SW480 (cell line): Measurements from ENCODE around the gene SLC16A11.

Source experiments
- DNase-seq: peaks from one replicate; pipeline ENCODE4 v3.0.0-alpha.2; 2016; ENCODE audit warnings: low spot score

Gene SLC16A11

GRCh38 chr17:7025245-7025644, 18.6 kb downstream of the SLC16A11 start:
- no peak for DNase-seq

- DNase-seq = no peak
These were observed 19.5 kb downstream of the SLC16A11 start for GRCh38 chr17:7024402-7024785.

GRCh38 chr17:7023576-7024401, 20.1 kb downstream of the SLC16A11 start:
- DNase-seq = peak; percentile 65

GRCh38 chr17:7022781-7023571, 20.9 kb downstream of the SLC16A11 start, which contains the start of gene BCL6B:
Gene BCL6B, plus strand, starts transcription at chr17:7023050. Its CDS starts 622 bp downstream, at chr17:7023672.
- DNase-seq = no peak

GRCh38 chr17:7021993-7022778, 21.7 kb downstream of the SLC16A11 start:
- DNase-seq = peak; percentile 30

- no peak for DNase-seq
These were observed 22.8 kb downstream of the SLC16A11 start for GRCh38 chr17:7020894-7021664.

GRCh38 chr17:7019839-7020519, 23.9 kb downstream of the SLC16A11 start:
- no peak for DNase-seq

- no peak for DNase-seq
These were observed 24.5 kb downstream of the SLC16A11 start for GRCh38 chr17:7019367-7019766.

GRCh38 chr17:7018331-7018964, 25.4 kb downstream of the SLC16A11 start:
- no peak for DNase-seq

GRCh38 chr17:7017827-7018200, 26.1 kb downstream of the SLC16A11 start:
- no peak for DNase-seq

GRCh38 chr17:7016886-7017826, 26.7 kb downstream of the SLC16A11 start:
- no peak for DNase-seq

- DNase-seq = no peak
These were observed 27.5 kb downstream of the SLC16A11 start for GRCh38 chr17:7016418-7016817.

- DNase-seq = peak; percentile 64
These were observed 28.6 kb downstream of the SLC16A11 start for GRCh38 chr17:7014995-7015958.

GRCh38 chr17:7014261-7014994, 29.5 kb downstream of the SLC16A11 start:
- DNase-seq = peak; percentile 97

GRCh38 chr17:7011942-7012254, 32.0 kb downstream of the SLC16A11 start:
- no peak for DNase-seq

GRCh38 chr17:7011415-7011814, 32.5 kb downstream of the SLC16A11 start:
- no peak for DNase-seq

- DNase-seq = no peak
These were observed 33.4 kb downstream of the SLC16A11 start for GRCh38 chr17:7010523-7010922.

- DNase-seq = no peak
These were observed 36.7 kb downstream of the SLC16A11 start for GRCh38 chr17:7007143-7007542.
